ENCODE measurements around the gene TRMT1L.

Gene TRMT1L

GRCh38 chr1:185077374-185077773 is 79.4 kb downstream of the TRMT1L start:
- H3K36me3 ChIP-seq (ENCODE audit: insufficient read depth, low read length): peaks cover 5% of the 10 kb centered on the region
- H3K27ac ChIP-seq: no peak overlapping the region
- DNase-seq (ENCODE audit: low read depth, low spot score): no peak
- no peak overlapping the region for H3K9ac ChIP-seq (ENCODE audit: insufficient read length)
- H3K4me3 ChIP-seq: no peak overlapping the region
- TF ChIP-seq EZH2 (IDR thresholded peaks at IDR 0.05): no peak
- no peak for TF ChIP-seq FOXP2 (optimal IDR thresholded peaks at IDR 0.05; ENCODE audit: control extremely low read depth, extremely low read length, insufficient read depth)
- TF ChIP-seq POLR2AphosphoS5 (IDR thresholded peaks at IDR 0.05; ENCODE audit: borderline replicate concordance, low read depth, low read length): no peak
- peaks cover 4% of the 10 kb centered on the region; the same call in 1 of the 2 replicates for H3K9me3 ChIP-seq (ENCODE audit: low read depth, low read length)

GRCh38 chr1:185075476-185075875 is 81.3 kb downstream of the TRMT1L start:
- Histone ChIP-seq H3K9ac (ENCODE audit: insufficient read length) (no peak overlapping the region), H3K9me3 (ENCODE audit: low read depth, low read length) (peaks cover 4% of the 10 kb centered on the region; the same call in 1 of the 2 replicates), H3K27ac (no peak overlapping the region), H3K36me3 (ENCODE audit: insufficient read depth, low read length) (peaks cover 15% of the 10 kb centered on the region), H3K4me3 (no peak overlapping the region)
- DNase-seq (ENCODE audit: low read depth, low spot score): no peak
- TF ChIP-seq FOXP2 (optimal IDR thresholded peaks at IDR 0.05; ENCODE audit: control extremely low read depth, extremely low read length, insufficient read depth): no peak
- TF ChIP-seq EZH2 (IDR thresholded peaks at IDR 0.05): no peak
- TF ChIP-seq POLR2AphosphoS5 (IDR thresholded peaks at IDR 0.05; ENCODE audit: borderline replicate concordance, low read depth, low read length): no peak

- Histone ChIP-seq H3K9ac (ENCODE audit: insufficient read length) (no peak overlapping the region), H3K9me3 (ENCODE audit: low read depth, low read length) (peaks cover 4% of the 10 kb centered on the region; the same call in 1 of the 2 replicates), H3K27ac (no peak overlapping the region), H3K36me3 (ENCODE audit: insufficient read depth, low read length) (peaks cover 15% of the 10 kb centered on the region), H3K4me3 (no peak overlapping the region)
- TF ChIP-seq EZH2 (IDR thresholded peaks at IDR 0.05) (no peak), POLR2AphosphoS5 (IDR thresholded peaks at IDR 0.05; ENCODE audit: borderline replicate concordance, low read depth, low read length) (no peak), FOXP2 (optimal IDR thresholded peaks at IDR 0.05; ENCODE audit: control extremely low read depth, extremely low read length, insufficient read depth) (no peak)
- no peak for DNase-seq (ENCODE audit: low read depth, low spot score)
These were observed 82.4 kb downstream of the TRMT1L start for GRCh38 chr1:185074307-185074706.

- Histone ChIP-seq H3K4me3 (no peak overlapping the region), H3K36me3 (ENCODE audit: insufficient read depth, low read length) (peaks cover 18% of the 10 kb centered on the region), H3K9me3 (ENCODE audit: low read depth, low read length) (peaks cover 4% of the 10 kb centered on the region; the same call in 1 of the 2 replicates), H3K9ac (ENCODE audit: insufficient read length) (no peak overlapping the region), H3K27ac (no peak overlapping the region)
- no peak for TF ChIP-seq POLR2AphosphoS5 (IDR thresholded peaks at IDR 0.05; ENCODE audit: borderline replicate concordance, low read depth, low read length)
- DNase-seq (ENCODE audit: low read depth, low spot score): no peak
These were observed 83.0 kb downstream of the TRMT1L start for GRCh38 chr1:185073725-185074124.

- peaks cover 26% of the 10 kb centered on the region for H3K36me3 ChIP-seq (ENCODE audit: insufficient read depth, low read length)
- no peak overlapping the region for H3K27ac ChIP-seq
- DNase-seq (ENCODE audit: low read depth, low spot score): no peak
- H3K9ac ChIP-seq (ENCODE audit: insufficient read length): no peak overlapping the region
- no peaks in the 10 kb centered on the region for H3K9me3 ChIP-seq (ENCODE audit: low read depth, low read length)
- TF ChIP-seq FOXP2 (optimal IDR thresholded peaks at IDR 0.05; ENCODE audit: control extremely low read depth, extremely low read length, insufficient read depth) (no peak), POLR2AphosphoS5 (IDR thresholded peaks at IDR 0.05; ENCODE audit: borderline replicate concordance, low read depth, low read length) (no peak), EZH2 (IDR thresholded peaks at IDR 0.05) (no peak)
- H3K4me3 ChIP-seq: no peak overlapping the region
These were observed 86.7 kb downstream of the TRMT1L start for GRCh38 chr1:185070051-185070450.

- no peak overlapping the region for H3K27ac ChIP-seq
- no peak overlapping the region for H3K4me3 ChIP-seq
- TF ChIP-seq FOXP2 (optimal IDR thresholded peaks at IDR 0.05; ENCODE audit: control extremely low read depth, extremely low read length, insufficient read depth): no peak
- no peak for TF ChIP-seq POLR2AphosphoS5 (IDR thresholded peaks at IDR 0.05; ENCODE audit: borderline replicate concordance, low read depth, low read length)
- TF ChIP-seq EZH2 (IDR thresholded peaks at IDR 0.05): no peak
These were observed 87.5 kb downstream of the TRMT1L start for GRCh38 chr1:185069202-185069772.

GRCh38 chr1:185068341-185068740 is 88.4 kb downstream of the TRMT1L start:
- no peak overlapping the region for H3K9ac ChIP-seq (ENCODE audit: insufficient read length)
- TF ChIP-seq FOXP2 (optimal IDR thresholded peaks at IDR 0.05; ENCODE audit: control extremely low read depth, extremely low read length, insufficient read depth) (no peak), POLR2AphosphoS5 (IDR thresholded peaks at IDR 0.05; ENCODE audit: borderline replicate concordance, low read depth, low read length) (no peak), EZH2 (IDR thresholded peaks at IDR 0.05) (no peak)
- no peak for DNase-seq (ENCODE audit: low read depth, low spot score)
- H3K9me3 ChIP-seq (ENCODE audit: low read depth, low read length): no peaks in the 10 kb centered on the region; the same call in 1 of the 2 replicates
- H3K27ac ChIP-seq: no peak overlapping the region
- peaks cover 36% of the 10 kb centered on the region for H3K36me3 ChIP-seq (ENCODE audit: insufficient read depth, low read length)
- H3K4me3 ChIP-seq: no peak overlapping the region

More at GRCh38 chr1:185069202-185069772, 87.5 kb downstream of the TRMT1L start:
- peaks cover 34% of the 10 kb centered on the region for H3K36me3 ChIP-seq (ENCODE audit: insufficient read depth, low read length)
- DNase-seq (ENCODE audit: low read depth, low spot score): no peak
- H3K9me3 ChIP-seq (ENCODE audit: low read depth, low read length): no peaks in the 10 kb centered on the region; the same call in 1 of the 2 replicates
- no peak overlapping the region for H3K9ac ChIP-seq (ENCODE audit: insufficient read length)
